Testis (tissue), 3 donors: ENCODE measurements around the gene SGIP1. TPM values are rescaled to one million over a fixed set of nuclear protein-coding genes. Genes with fewer than 3 reads are reported as not detected.

Source experiments
- DNase-seq: peaks from one replicate; pipeline ENCODE4 v3.0.0-alpha.2; 2019
- H3K27ac ChIP-seq, 2 donors: fragments of 200-600 bp; sonication (generic); one replicate each; pipeline ENCODE4 v1.5.1; 2019
- H3K27me3 ChIP-seq: fragments of 200-600 bp; sonication (generic); one replicate; pipeline ENCODE4 v1.5.1; 2019
- H3K36me3 ChIP-seq: fragments of 200-600 bp; sonication (generic); one replicate; pipeline ENCODE4 v1.5.1; 2017; ENCODE audit warnings: low read depth; ENCODE audit errors: missing control alignments
- H3K4me1 ChIP-seq: fragments of 200-600 bp; sonication (generic); one replicate; pipeline ENCODE4 v1.5.1; 2019
- H3K4me3 ChIP-seq, 2 donors: fragments of 200-600 bp; sonication (generic); one replicate each; pipeline ENCODE4 v1.5.1; 2017 to 2019
- H3K9me3 ChIP-seq: fragments of 200-600 bp; sonication (generic); one replicate; pipeline ENCODE4 v1.5.1; 2017
- CTCF ChIP-seq, 3 experiments: fragments of 450-650 bp in 2 of 3; fragments of 200-600 bp in 1 of 3; sonication (generic) in 1 of 3; IDR thresholded peaks; one replicate each; pipeline ENCODE4 v1.5.1; 2016 to 2019; ENCODE audit warnings: antibody characterized with exemption in 3 of 3, mild to moderate bottlenecking in 2 of 3, moderate library complexity in 1 of 3
- POLR2A ChIP-seq: fragments of 450-650 bp; IDR thresholded peaks from one replicate; pipeline ENCODE4 v1.6.1; 2017; ENCODE audit warnings: antibody characterized with exemption, mild to moderate bottlenecking, moderate library complexity
- WGBS, 2 donors: methylation state at CpG; one replicate each; pipeline ENCODE4 v1.1.5; 2018; 5-methylcytosine and 5-hydroxymethylcytosine counted together
- intact Hi-C: fragments of 100-400 bp; cut with DNase I; formaldehyde crosslinking; loops from one replicate; pipeline ENCODE4 v1.15.1; 2023; ENCODE audit warnings: low total_unique reads
- polyA plus RNA-seq: library from polyadenylated mRNA; stranded (reverse); fragments of 350-450 nt; fragmentation: Illumina TruSeq; extraction: RNeasy Lipid Tissue Mini Kit (QIAGEN cat#74804); gene quantifications from one replicate; pipeline ENCODE4 v1.2.3, GENCODE V29; 2014; ENCODE audit warnings: low read depth, low replicate concordance; ENCODE audit not compliant: insufficient read depth
- total RNA-seq, 2 donors: library from RNA; depleted of rRNA; stranded (reverse); fragments of >200 nt; gene quantifications; one replicate each; pipeline ENCODE4 v1.2.3, GENCODE V29; 2016

SGIP1 gene
- total and polyA plus RNA-seq, 3 donors from 2014 or later: 11.7 to 67.9 (median 48.1) TPM

- DNase-seq: no peak
- Histone ChIP-seq H3K27me3 (no peaks in the 10 kb centered on the region), H3K9me3 (no peaks in the 10 kb centered on the region), H3K4me3 (no peak overlapping the region), H3K36me3 (no peaks in the 10 kb centered on the region), H3K4me1 (no peaks in the 10 kb centered on the region), H3K27ac (no peak overlapping the region)
- whole genome bisulfite sequencing, 2 donors: 79 to 84% methylated on average over 6 of the region's 6 CpGs
- TF ChIP-seq POLR2A (no peak), CTCF (IDR thresholded peaks at IDR 0.05) (no peak)
- intact Hi-C loops: no loop called here
These were observed 195.2 kb downstream of the SGIP1 start for GRCh38 chr1:66729119-66729518.

GRCh38 chr1:66729523-66729922 lies 195.6 kb downstream of the SGIP1 start:
- WGBS, 2 donors: 73 to 83% methylated on average over 3 of the region's 3 CpGs
- Histone ChIP-seq H3K9me3 (no peaks in the 10 kb centered on the region), H3K4me3 (no peak overlapping the region), H3K4me1 (no peaks in the 10 kb centered on the region), H3K36me3 (no peaks in the 10 kb centered on the region), H3K27me3 (no peaks in the 10 kb centered on the region), H3K27ac (no peak overlapping the region)
- no peak for TF ChIP-seq POLR2A
- TF ChIP-seq CTCF (IDR thresholded peaks at IDR 0.05): no peak
- DNase-seq: no peak
- intact Hi-C loops: no loop called here

- Histone ChIP-seq H3K36me3 (no peaks in the 10 kb centered on the region), H3K4me3 (no peak overlapping the region), H3K4me1 (no peaks in the 10 kb centered on the region), H3K27ac (no peak overlapping the region), H3K27me3 (no peaks in the 10 kb centered on the region), H3K9me3 (no peaks in the 10 kb centered on the region)
- TF ChIP-seq CTCF (IDR thresholded peaks at IDR 0.05) (no peak), POLR2A (no peak)
- WGBS, 2 donors: 85 to 94% methylated on average over 2 of the region's 2 CpGs
- intact Hi-C loops: no loop called here
- no peak for DNase-seq
These were observed 196.5 kb downstream of the SGIP1 start for GRCh38 chr1:66730462-66730861.

GRCh38 chr1:66731170-66731865 lies 197.4 kb downstream of the SGIP1 start:
- Histone ChIP-seq H3K4me3 (no peak overlapping the region), H3K27ac (no peak overlapping the region), H3K9me3 (no peaks in the 10 kb centered on the region), H3K36me3 (no peaks in the 10 kb centered on the region), H3K27me3 (no peaks in the 10 kb centered on the region), H3K4me1 (no peaks in the 10 kb centered on the region)
- WGBS, 2 donors: 84 to 89% methylated on average over 4 of the region's 4 CpGs
- intact Hi-C loops: no loop called here
- no peak for TF ChIP-seq CTCF (IDR thresholded peaks at IDR 0.05)
- no peak for TF ChIP-seq POLR2A
- no peak for DNase-seq
